HG02938 (cell line): ENCODE measurements around the gene FRMD1.

Source experiments
- ATAC-seq: cut with Tn5 transposase; IDR thresholded peaks from one replicate; pipeline ENCODE4 v1.9.1; 2021; ENCODE audit warnings: mild to moderate bottlenecking, moderate library complexity; ENCODE audit not compliant: unreplicated experiment

The FRMD1 gene

GRCh38 chr6:168044521-168045130, 34.4 kb downstream of the FRMD1 start:
- ATAC-seq: no peak

GRCh38 chr6:168043848-168044415, 35.1 kb downstream of the FRMD1 start:
- ATAC-seq: no peak

- ATAC-seq: no peak
These were observed 35.7 kb downstream of the FRMD1 start for GRCh38 chr6:168043193-168043847.

GRCh38 chr6:168042426-168043192, 36.4 kb downstream of the FRMD1 start:
- ATAC-seq: no peak

GRCh38 chr6:168041928-168042327, 37.1 kb downstream of the FRMD1 start:
- no peak for ATAC-seq

GRCh38 chr6:168040856-168041496, 38.0 kb downstream of the FRMD1 start:
- no peak for ATAC-seq

- no peak for ATAC-seq
These were observed 39.2 kb downstream of the FRMD1 start for GRCh38 chr6:168039849-168040248.

GRCh38 chr6:168039301-168039700, 39.7 kb downstream of the FRMD1 start:
- no peak for ATAC-seq

GRCh38 chr6:168038576-168039140, 40.4 kb downstream of the FRMD1 start:
- ATAC-seq: no peak

- ATAC-seq: no peak
These were observed 41.2 kb downstream of the FRMD1 start for GRCh38 chr6:168037856-168038255.

- ATAC-seq: no peak
These were observed 41.8 kb downstream of the FRMD1 start for GRCh38 chr6:168037242-168037641.

GRCh38 chr6:168035661-168036545, 43.1 kb downstream of the FRMD1 start:
- no peak for ATAC-seq

GRCh38 chr6:168035098-168035660, 43.8 kb downstream of the FRMD1 start:
- ATAC-seq: no peak

- no peak for ATAC-seq
These were observed 44.5 kb downstream of the FRMD1 start for GRCh38 chr6:168034537-168034936.

- no peak for ATAC-seq
These were observed 45.2 kb downstream of the FRMD1 start for GRCh38 chr6:168033791-168034190.

- ATAC-seq: no peak
These were observed 46.8 kb downstream of the FRMD1 start for GRCh38 chr6:168032005-168032760.

- ATAC-seq: no peak
These were observed 47.5 kb downstream of the FRMD1 start for GRCh38 chr6:168031411-168031971.

- ATAC-seq: no peak
These were observed 48.1 kb downstream of the FRMD1 start for GRCh38 chr6:168030908-168031307.
